A549 (cell line): ENCODE data around the gene ABCC3. TPM values are rescaled to one million over a fixed set of nuclear protein-coding genes. Genes with fewer than 3 reads are reported as not detected.

Experiments used
- ATAC-seq, 2 experiments: fragments of 200-7000 bp in 1 of 2; fragments of >200 bp in 1 of 2; cut with Nextera tagmentation in 1 of 2; cut with Tn5 transposase in 1 of 2; 3 replicates each; pipeline versions ENCODE4 v1.8.0 to v1.9.1; 2018 to 2020; ENCODE audit warnings: mild to moderate bottlenecking in 1 of 2, moderate library complexity in 1 of 2
- CTCF ChIA-PET: fragments of 300-600 bp; sonication (Branson Sonifier 250); formaldehyde crosslinking; extraction: SDS; loops from one replicate; lab custom pipeline; 2021; ENCODE audit warnings: antibody characterized with exemption, inconsistent platforms; lab: Yijun Ruan, JAX
- POLR2A ChIA-PET: fragments of 350-600 bp; formaldehyde crosslinking; extraction: SDS; loops from one replicate; lab custom pipeline; 2021; ENCODE audit warnings: antibody characterized with exemption, inconsistent platforms; lab: Yijun Ruan, JAX
- DNase-seq, 2 experiments: peaks; one replicate each; pipeline versions ENCODE4 v3.0.0 to v3.0.0-alpha.2; 2011 to 2016; ENCODE audit warnings: low read depth in 1 of 2, low spot score in 1 of 2
- FAIRE-seq: peaks from 2 replicates; lab custom pipeline; 2011; peaks lifted over from hg19 to GRCh38; lab: Jason Lieb, UNC
- H3K27ac ChIP-seq, 2 experiments: fragments of >200 bp; sonication (Bioruptor Twin); formaldehyde crosslinking; 3 replicates each; pipeline ENCODE4 v1.5.1; 2016 to 2017
- H3K4me1 ChIP-seq: fragments of >200 bp; sonication (Bioruptor Twin); formaldehyde crosslinking; 3 replicates; pipeline ENCODE4 v1.6.1; 2016
- H3K4me2 ChIP-seq: fragments of >200 bp; sonication (Bioruptor Twin); formaldehyde crosslinking; 3 replicates; pipeline ENCODE4 v1.6.1; 2016
- H3K4me3 ChIP-seq: fragments of >200 bp; sonication (Bioruptor Twin); formaldehyde crosslinking; 3 replicates; pipeline ENCODE4 v1.5.1; 2016
- H3K9me3 ChIP-seq: fragments of >200 bp; sonication (Bioruptor Twin); formaldehyde crosslinking; 3 replicates; pipeline ENCODE4 v1.6.1; 2016
- FOSL2 ChIP-seq, 2 experiments: fragments of 450-650 bp in 1 of 2; fragments of >200 bp in 1 of 2; sonication (Bioruptor Twin) in 1 of 2; formaldehyde crosslinking; IDR thresholded peaks; 2 replicates each; pipeline versions ENCODE4 v1.5.0 to v1.6.1; 2016 to 2020; ENCODE audit warnings: mild to moderate bottlenecking in 1 of 2, moderate library complexity in 1 of 2
- GATA3 ChIP-seq: IDR thresholded peaks from 2 replicates; pipeline ENCODE4 v1.6.1; 2012; ENCODE audit warnings: borderline replicate concordance
- JUN ChIP-seq, 2 experiments: fragments of >200 bp; sonication (Bioruptor Twin); formaldehyde crosslinking; IDR thresholded peaks; 2 replicates in 1 of 2; 3 replicates in 1 of 2; pipeline ENCODE4 v1.6.1; 2016 to 2017
- KDM1A ChIP-seq: fragments of 200-600 bp; sonication (generic); IDR thresholded peaks from 2 replicates; pipeline ENCODE4 v1.6.1; 2016; ENCODE audit warnings: low read depth, mild to moderate bottlenecking
- NFE2L2 ChIP-seq: fragments of 150-350 bp; conservative IDR thresholded peaks from 2 replicates; pipeline ENCODE4 v1.6.1; 2014; ENCODE audit warnings: low read length
- NPAS2 ChIP-seq: fragments of 250-450 bp; sonication (Bioruptor Pico); IDR thresholded peaks from 2 replicates; pipeline ENCODE4 v1.8.0; 2022; ENCODE audit warnings: mild to moderate bottlenecking, moderate library complexity, borderline replicate concordance
- POLR2AphosphoS2 ChIP-seq: conservative IDR thresholded peaks from 2 replicates; pipeline ENCODE4 v1.6.1; 2012; ENCODE audit warnings: low read length, improper control_type of control experiment, inconsistent platforms
- RCOR1 ChIP-seq: fragments of 150-350 bp; IDR thresholded peaks from 2 replicates; pipeline ENCODE4 v1.6.1; 2014; ENCODE audit warnings: antibody characterized with exemption, low read length, low read depth
- TP53 ChIP-seq: fragments of 250-450 bp; sonication (Bioruptor Pico); IDR thresholded peaks from 2 replicates; pipeline ENCODE4 v1.5.0; 2021; ENCODE audit warnings: mild to moderate bottlenecking, moderate library complexity
- ZC3H11A ChIP-seq: fragments of 450-650 bp; IDR thresholded peaks from 2 replicates; pipeline ENCODE4 v1.6.1; 2014; ENCODE audit warnings: antibody characterized with exemption, mild to moderate bottlenecking
- WGBS: methylation state at CpG from one replicate; pipeline ENCODE4 v1.1.6; 2017; ENCODE audit errors: missing lambda C conversion rate; 5-methylcytosine and 5-hydroxymethylcytosine counted together
- polyA plus RNA-seq, 4 experiments: library from polyadenylated mRNA; depleted of rRNA in 3 of 4; stranded (reverse); fragments of >200 nt; fragmentation: RNase III in 1 of 4; extraction: RNeasy Plus Mini Kit Qiagen cat#74134 plus additional on column Dnase treatment in 1 of 4; gene quantifications; 2 replicates in 3 of 4; 3 replicates in 1 of 4; pipeline ENCODE4 v1.2.3, GENCODE V29; 2011 to 2017
- TF ChIP-seq, protein P1 (sequence below): fragments of 250-450 bp; sonication (Bioruptor Pico); IDR thresholded peaks from 2 replicates; pipeline ENCODE4 v1.5.0; 2021; ENCODE audit warnings: mild to moderate bottlenecking, moderate library complexity, borderline replicate concordance
- TF ChIP-seq, protein P2 (sequence below): IDR thresholded peaks from 2 replicates; pipeline ENCODE4 v1.6.1; 2012; ENCODE audit warnings: low read depth, borderline replicate concordance
- TF ChIP-seq, protein P3 (sequence below): fragments of >200 bp; sonication (Bioruptor Twin); formaldehyde crosslinking; IDR thresholded peaks from 3 replicates; pipeline ENCODE4 v1.5.1; 2016
- TF ChIP-seq, protein P4 (sequence below): fragments of 250-450 bp; sonication (Bioruptor Pico); IDR thresholded peaks from 2 replicates; pipeline ENCODE4 v1.5.0; 2020; ENCODE audit warnings: low read depth, mild to moderate bottlenecking, moderate library complexity
- TF ChIP-seq, protein P5 (sequence below): IDR thresholded peaks from 2 replicates; pipeline ENCODE4 v1.6.1; 2012

ABCC3 gene
- polyA plus RNA-seq, 2 of the 4 experiments (the other 2 are of a cell fraction): 248 to 342 TPM

DNA sequence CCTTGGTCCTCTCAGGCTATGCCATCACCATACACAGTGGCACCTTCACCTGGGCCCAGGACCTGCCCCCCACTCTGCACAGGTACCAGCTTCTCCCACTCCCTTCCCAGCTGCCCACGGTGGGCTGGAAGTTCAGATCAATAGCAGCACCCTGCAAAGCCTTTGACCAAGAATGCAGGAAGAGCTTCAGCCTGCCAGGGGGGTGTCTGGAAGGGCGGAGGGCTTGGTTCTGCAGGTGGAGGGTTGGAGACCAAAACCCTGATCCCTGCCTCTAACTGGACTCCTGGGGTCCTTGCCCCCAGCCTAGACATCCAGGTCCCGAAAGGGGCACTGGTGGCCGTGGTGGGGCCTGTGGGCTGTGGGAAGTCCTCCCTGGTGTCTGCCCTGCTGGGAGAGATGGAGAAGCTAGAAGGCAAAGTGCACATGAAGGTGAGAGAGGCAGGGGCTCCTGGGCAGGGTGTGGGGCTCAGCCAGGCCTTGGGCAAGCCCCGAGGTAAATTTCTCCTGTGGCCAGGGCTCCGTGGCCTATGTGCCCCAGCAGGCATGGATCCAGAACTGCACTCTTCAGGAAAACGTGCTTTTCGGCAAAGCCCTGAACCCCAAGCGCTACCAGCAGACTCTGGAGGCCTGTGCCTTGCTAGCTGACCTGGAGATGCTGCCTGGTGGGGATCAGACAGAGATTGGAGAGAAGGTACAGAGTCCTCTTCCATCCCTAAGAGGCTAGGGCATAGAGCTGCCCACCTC is 34.3 kb downstream of the ABCC3 start:
- peak overlapping the region; percentile 98 for H3K27ac ChIP-seq
- ATAC-seq (peak; percentile 2 to 6; a peak in 4 of 6 replicates), DNase-seq (no peak), FAIRE-seq (no peak)
- H3K4me1 ChIP-seq: peaks cover 98% of the 10 kb centered on the region
- H3K4me3 ChIP-seq: no peak overlapping the region
- no peaks in the 10 kb centered on the region for H3K9me3 ChIP-seq
- peak overlapping the region; percentile 65 for H3K4me2 ChIP-seq
- CTCF ChIA-PET: interaction anchor here (0.6 to 52.6 kb wide), 9 partner anchors 8 to 130 kb away, joined by 3 to 2097 read pairs (median 9); partner anchors contain the start of gene ABCC3
- TF ChIP-seq POLR2AphosphoS2 (0 out of 2 replicates have a peak, but pooled peaks have one; percentile 35), KDM1A (0 out of 2 replicates have a peak, but pooled peaks have one; percentile 23), TP53 (CRISPR knock-in tag) (no peak), RCOR1 (no peak), NPAS2 (CRISPR knock-in tag) (no peak)
- TF ChIP-seq, protein P1, sequence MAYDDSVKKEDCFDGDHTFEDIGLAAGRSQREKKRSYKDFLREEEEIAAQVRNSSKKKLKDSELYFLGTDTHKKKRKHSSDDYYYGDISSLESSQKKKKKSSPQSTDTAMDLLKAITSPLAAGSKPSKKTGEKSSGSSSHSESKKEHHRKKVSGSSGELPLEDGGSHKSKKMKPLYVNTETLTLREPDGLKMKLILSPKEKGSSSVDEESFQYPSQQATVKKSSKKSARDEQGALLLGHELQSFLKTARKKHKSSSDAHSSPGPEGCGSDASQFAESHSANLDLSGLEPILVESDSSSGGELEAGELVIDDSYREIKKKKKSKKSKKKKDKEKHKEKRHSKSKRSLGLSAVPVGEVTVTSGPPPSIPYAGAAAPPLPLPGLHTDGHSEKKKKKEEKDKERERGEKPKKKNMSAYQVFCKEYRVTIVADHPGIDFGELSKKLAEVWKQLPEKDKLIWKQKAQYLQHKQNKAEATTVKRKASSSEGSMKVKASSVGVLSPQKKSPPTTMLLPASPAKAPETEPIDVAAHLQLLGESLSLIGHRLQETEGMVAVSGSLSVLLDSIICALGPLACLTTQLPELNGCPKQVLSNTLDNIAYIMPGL (CRISPR knock-in tag): no peak
- TF ChIP-seq, protein P2, sequence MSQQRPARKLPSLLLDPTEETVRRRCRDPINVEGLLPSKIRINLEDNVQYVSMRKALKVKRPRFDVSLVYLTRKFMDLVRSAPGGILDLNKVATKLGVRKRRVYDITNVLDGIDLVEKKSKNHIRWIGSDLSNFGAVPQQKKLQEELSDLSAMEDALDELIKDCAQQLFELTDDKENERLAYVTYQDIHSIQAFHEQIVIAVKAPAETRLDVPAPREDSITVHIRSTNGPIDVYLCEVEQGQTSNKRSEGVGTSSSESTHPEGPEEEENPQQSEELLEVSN: no peak
- POLR2A ChIA-PET: interaction anchor here (1.1 to 3.7 kb wide), 6 partner anchors 8 to 50 kb away, joined by 5 to 32 read pairs (median 6); partner anchors contain the start of gene LUC7L3
- 81% methylated on average over 9 of the region's 9 CpGs for WGBS

DNA sequence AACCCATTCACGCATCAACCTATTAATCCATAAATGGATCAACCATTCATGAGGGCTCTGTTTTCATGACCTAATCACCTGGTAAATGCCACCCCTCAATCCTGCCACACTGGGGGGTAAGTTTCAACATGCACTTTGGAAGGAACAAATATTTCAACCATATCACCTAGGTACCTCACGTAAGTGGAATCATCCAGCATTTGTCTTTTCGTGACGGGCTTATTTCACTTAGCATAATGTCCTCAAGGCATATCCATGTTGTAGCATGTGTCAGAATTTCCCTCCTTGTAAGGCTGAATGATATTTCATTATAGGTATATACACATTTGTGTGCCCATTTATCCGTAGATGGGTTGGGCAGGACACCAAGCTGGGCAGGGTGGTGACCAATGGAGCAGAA is 37.4 kb downstream of the ABCC3 start:
- FAIRE-seq (no peak), ATAC-seq (no peak), DNase-seq (no peak)
- CTCF ChIA-PET: interaction anchor here (1.1 to 52.6 kb wide), 5 partner anchors 11 to 151 kb away, joined by 3 to 2097 read pairs (median 26); partner anchors contain the start of gene ABCC3
- Histone ChIP-seq H3K4me3 (no peak overlapping the region), H3K27ac (peak overlapping the region; percentile 98), H3K9me3 (no peaks in the 10 kb centered on the region), H3K4me2 (peak overlapping the region; percentile 33; the same call in 1 of the 3 replicates), H3K4me1 (peaks cover 95% of the 10 kb centered on the region)
- TF ChIP-seq ZC3H11A: no peak
- TF ChIP-seq, protein P3, sequence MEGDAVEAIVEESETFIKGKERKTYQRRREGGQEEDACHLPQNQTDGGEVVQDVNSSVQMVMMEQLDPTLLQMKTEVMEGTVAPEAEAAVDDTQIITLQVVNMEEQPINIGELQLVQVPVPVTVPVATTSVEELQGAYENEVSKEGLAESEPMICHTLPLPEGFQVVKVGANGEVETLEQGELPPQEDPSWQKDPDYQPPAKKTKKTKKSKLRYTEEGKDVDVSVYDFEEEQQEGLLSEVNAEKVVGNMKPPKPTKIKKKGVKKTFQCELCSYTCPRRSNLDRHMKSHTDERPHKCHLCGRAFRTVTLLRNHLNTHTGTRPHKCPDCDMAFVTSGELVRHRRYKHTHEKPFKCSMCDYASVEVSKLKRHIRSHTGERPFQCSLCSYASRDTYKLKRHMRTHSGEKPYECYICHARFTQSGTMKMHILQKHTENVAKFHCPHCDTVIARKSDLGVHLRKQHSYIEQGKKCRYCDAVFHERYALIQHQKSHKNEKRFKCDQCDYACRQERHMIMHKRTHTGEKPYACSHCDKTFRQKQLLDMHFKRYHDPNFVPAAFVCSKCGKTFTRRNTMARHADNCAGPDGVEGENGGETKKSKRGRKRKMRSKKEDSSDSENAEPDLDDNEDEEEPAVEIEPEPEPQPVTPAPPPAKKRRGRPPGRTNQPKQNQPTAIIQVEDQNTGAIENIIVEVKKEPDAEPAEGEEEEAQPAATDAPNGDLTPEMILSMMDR: no peak
- POLR2A ChIA-PET: interaction anchor here (0.7 to 1.7 kb wide), 3 partner anchors 19 to 36 kb away, joined by 3 to 11 read pairs (median 3); no protein-coding TSS in a partner anchor
- WGBS: 94% methylated on average over 5 of the region's 5 CpGs

DNA sequence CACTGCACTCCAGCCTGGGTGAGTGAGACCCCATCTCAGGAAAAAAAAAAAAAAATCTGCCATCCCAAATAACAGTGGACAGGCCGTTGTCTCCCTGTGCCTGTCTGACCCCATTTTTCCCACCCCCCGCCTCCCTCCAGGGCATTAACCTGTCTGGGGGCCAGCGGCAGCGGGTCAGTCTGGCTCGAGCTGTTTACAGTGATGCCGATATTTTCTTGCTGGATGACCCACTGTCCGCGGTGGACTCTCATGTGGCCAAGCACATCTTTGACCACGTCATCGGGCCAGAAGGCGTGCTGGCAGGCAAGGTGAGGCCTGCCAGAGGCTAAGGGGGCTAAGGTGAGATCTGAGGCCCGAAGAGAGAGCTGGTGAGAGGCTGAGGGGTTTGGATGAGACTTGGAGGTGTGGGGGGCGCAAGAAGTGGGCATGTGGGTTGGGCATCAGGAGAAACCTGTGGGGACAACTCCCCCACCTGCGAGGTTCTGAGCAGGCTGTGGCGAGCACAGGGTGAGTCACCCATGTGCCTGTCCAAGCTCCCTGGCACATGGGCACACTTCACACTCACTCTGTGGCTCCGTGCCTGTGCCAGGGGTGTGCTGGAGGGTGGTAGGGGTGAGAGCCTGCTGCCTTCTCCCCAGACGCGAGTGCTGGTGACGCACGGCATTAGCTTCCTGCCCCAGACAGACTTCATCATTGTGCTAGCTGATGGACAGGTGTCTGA is 38.3 kb downstream of the ABCC3 start:
- DNase-seq: no peak
- peak overlapping the region; percentile 98 for H3K27ac ChIP-seq
- H3K4me2 ChIP-seq: peak overlapping the region; percentile 8; the same call in 1 of the 3 replicates
- ChIA-PET CTCF (interaction anchor here (1.1 to 52.6 kb wide), 6 partner anchors 12 to 152 kb away, joined by 3 to 2097 read pairs (median 26); partner anchors contain the start of gene ABCC3), POLR2A (interaction anchor here (0.7 to 1.7 kb wide), 3 partner anchors 21 to 37 kb away, joined by 3 to 11 read pairs (median 3); no protein-coding TSS in a partner anchor)
- no peak overlapping the region for H3K4me3 ChIP-seq
- WGBS: 86% methylated on average over 20 of the region's 20 CpGs
- H3K9me3 ChIP-seq: no peaks in the 10 kb centered on the region
- TF ChIP-seq NFE2L2: no peak
- 0 out of 5 replicates have a peak, but pooled peaks of 1 of the 2 experiments have one; percentile 17 for TF ChIP-seq JUN (IDR thresholded peaks at IDR 0.05)
- no peak for TF ChIP-seq GATA3
- TF ChIP-seq, protein P4, sequence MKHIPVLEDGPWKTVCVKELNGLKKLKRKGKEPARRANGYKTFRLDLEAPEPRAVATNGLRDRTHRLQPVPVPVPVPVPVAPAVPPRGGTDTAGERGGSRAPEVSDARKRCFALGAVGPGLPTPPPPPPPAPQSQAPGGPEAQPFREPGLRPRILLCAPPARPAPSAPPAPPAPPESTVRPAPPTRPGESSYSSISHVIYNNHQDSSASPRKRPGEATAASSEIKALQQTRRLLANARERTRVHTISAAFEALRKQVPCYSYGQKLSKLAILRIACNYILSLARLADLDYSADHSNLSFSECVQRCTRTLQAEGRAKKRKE (CRISPR knock-in tag): no peak
- TF ChIP-seq POLR2AphosphoS2: 0 out of 2 replicates have a peak, but pooled peaks have one; percentile 15
- TF ChIP-seq FOSL2 (IDR thresholded peaks at IDR 0.05): no peak
- TF ChIP-seq FOSL2 (CRISPR knock-in tag; IDR thresholded peaks at IDR 0.05): peak; percentile 64
- TF ChIP-seq, protein P5, sequence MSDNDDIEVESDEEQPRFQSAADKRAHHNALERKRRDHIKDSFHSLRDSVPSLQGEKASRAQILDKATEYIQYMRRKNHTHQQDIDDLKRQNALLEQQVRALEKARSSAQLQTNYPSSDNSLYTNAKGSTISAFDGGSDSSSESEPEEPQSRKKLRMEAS: peak; percentile 72
- TF ChIP-seq, all 56 proteins: peak for 4
- FAIRE-seq (no peak), ATAC-seq (peak in 1 of 2 experiments; percentile 17; a peak in 1 of 6 replicates)
- H3K4me1 ChIP-seq: peaks cover 95% of the 10 kb centered on the region
